Activated CD8-positive, alpha-beta memory T cell treated with anti-CD3 and anti-CD28 coated beads for 1 hour (primary cell): ENCODE measurements around the gene PAGR1.
A peak's percentile ranks its signal among the peaks of the same experiment; 100 is the strongest.
"Not testable (repeated sequence)": the region's sequence is repeated elsewhere in the genome, so short reads cannot be mapped to it uniquely, and the experiment has no call there.

Experiments
- DNase-seq, 2 donors: peaks; one replicate each; pipeline ENCODE4 v3.0.0-alpha.2; 2020; ENCODE audit warnings: low read depth in 1 of 2; ENCODE audit errors: extremely low read depth in 1 of 2

Gene PAGR1

DNA sequence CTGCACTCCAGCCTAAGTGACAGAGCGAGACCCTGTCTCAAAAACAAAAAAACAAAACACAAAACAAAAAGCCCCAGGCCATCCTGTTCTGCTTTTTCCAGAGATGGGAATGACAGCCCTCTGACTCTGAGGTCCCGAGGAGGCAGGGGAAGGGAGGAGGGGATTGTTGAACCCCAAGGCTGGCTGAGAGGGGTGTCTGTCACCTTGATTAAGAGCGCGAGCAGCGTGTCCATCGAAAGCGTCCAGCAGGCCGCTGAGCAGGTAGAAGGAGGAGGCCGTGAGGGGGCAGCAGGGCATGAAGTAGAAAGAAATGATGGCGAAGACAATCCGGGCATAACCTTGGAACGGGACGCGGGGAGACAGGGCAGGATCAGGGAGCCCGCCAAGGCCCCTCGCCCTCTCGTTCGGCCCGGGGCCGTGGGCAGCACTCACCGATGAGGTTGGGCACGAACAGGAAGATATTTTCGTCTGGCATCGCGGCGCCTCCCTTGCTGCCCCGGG is 46.5 kb downstream of the PAGR1 start:
- no peak for DNase-seq

DNA sequence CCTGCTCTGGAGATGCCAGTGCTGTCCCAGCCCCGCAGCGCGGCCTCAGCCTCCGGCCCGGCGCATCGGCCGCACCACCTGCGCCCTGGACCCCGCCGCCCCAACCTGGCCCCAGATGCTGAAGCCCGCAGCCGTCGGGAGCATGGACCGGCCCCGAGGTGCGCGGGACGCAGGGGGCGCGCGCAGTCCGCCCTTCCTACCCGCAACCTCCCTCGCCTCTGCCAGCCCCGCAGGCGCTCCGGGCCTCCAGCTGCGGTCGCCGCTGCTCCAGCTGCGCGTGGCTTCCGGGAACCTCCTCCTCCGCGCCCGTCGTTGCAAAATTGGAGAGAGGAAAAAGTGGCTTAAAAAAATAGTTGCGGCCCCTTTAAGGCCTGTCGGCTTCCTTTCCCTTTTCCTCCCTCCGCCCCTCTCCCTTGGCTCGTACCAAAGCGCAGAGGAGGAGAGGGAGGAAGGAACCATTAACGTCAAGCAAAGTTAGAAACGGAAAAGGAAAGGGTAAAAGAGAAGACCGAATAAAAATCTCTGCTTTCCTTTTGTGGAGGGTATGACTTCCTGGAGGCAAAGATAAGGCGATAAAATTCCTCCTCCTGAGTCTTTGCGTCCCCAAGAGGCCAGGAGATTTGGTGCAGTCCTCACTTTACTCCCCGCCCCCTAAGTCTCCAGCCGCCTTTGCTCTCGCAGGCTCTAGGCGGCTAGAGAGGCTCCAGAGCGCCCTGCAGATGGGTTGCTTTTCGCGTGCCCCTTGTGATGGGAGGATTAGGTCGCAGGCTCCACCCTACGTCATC is 47.1 kb downstream of the PAGR1 start, which contains the start of gene CDIPT:
Gene CDIPT, minus strand, starts transcription at position 343 of the 785 bp plus-strand sequence. CDS start 369 bp downstream, outside the sequence.
- peak; percentile 81 to 84 for DNase-seq

GRCh38 chr16:29863669-29863984 is 47.7 kb downstream of the PAGR1 start:
- DNase-seq: no peak

DNA sequence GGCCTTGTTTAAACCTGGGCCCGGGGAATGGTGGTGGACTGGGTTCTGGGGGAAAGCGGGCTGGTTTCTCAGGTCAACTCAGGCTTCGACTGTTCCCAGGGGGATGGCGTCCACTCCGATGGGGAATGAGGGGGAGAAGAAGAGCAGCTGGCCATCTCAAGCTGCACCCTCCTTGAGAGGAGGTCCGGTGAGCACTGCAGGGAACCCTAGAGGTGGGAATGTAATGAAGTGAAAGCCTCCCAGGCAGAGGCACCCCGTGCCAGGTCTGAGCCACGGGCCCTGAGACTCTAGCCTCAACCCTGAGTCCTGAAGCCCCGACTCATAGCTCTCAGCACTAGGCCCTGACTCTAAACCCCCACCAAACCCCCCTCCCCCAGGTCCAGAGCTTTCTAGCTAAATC is 48.3 kb downstream of the PAGR1 start:
- no peak for DNase-seq

DNA sequence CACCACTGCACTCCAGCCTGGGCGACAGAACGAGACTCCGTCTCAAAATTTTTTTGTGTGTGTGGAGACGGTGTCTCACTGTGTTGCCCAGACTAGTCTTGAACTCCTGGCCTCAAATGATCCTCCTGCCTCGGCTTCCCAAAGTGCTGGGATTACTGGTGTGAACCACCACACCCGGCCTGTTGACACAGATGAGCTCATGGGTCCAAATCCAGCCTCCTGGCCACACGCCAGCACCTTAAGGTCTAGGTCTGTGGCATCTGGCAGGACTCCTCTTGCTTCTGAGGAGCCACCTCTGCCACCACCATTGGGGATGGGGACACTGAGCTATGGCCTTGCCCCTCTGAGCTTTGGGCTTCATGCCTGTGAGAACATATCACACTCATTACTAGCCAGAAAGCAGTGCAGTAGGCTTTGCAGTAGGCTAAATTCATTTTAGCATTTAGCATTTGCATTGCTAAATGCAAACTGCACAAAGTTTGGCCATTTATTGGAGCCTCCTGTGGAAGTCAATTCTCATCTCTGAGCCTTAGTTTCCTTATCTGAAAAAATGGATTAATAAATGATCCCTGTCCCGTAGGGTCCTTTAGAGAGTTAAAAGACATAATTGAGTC is 52.6 kb downstream of the PAGR1 start:
- DNase-seq: no peak

GRCh38 chr16:29869067-29869466 is 53.1 kb downstream of the PAGR1 start:
- DNase-seq: not testable (repeated sequence)
